Heart right ventricle (tissue), 16 donors: ENCODE measurements around the gene THSD7A. TPM values are rescaled to one million over a fixed set of nuclear protein-coding genes. Genes with fewer than 3 reads are reported as not detected.
"Not testable (repeated sequence)": the region's sequence is repeated elsewhere in the genome, so short reads cannot be mapped to it uniquely, and the experiment has no call there.

ENCODE experiments used
- ATAC-seq, 8 donors: fragments of 200-7000 bp; cut with Tn5 transposase; one replicate each; pipeline ENCODE4 v1.9.1; 2020; ENCODE audit warnings: mild to moderate bottlenecking in 8 of 8, moderate library complexity in 8 of 8, moderate number of reproducible peaks in 1 of 8
- DNase-seq, 2 donors: peaks; one replicate each; pipeline ENCODE4 v3.0.0-alpha.2; 2020
- H3K27ac ChIP-seq, 10 donors: fragments of 200-600 bp; sonication (generic) in 2 of 10; one replicate each; pipeline versions ENCODE4 v1.5.0 to v1.8.0; 2020 to 2022; ENCODE audit warnings: mild to moderate bottlenecking in 3 of 10
- H3K27me3 ChIP-seq, 7 donors: fragments of 200-600 bp; one replicate each; pipeline ENCODE4 v1.8.0; 2021 to 2022; ENCODE audit warnings: mild to moderate bottlenecking in 2 of 7
- H3K36me3 ChIP-seq, 9 donors: fragments of 200-600 bp; sonication (generic) in 1 of 9; one replicate each; pipeline versions ENCODE4 v1.5.0 to v1.8.0; 2020 to 2022; ENCODE audit warnings: mild to moderate bottlenecking in 2 of 9
- H3K4me1 ChIP-seq, 9 donors: fragments of 200-600 bp; sonication (generic) in 1 of 9; one replicate each; pipeline versions ENCODE4 v1.5.0 to v1.8.0; 2020 to 2022; ENCODE audit warnings: mild to moderate bottlenecking in 4 of 9
- H3K4me3 ChIP-seq, 10 donors: fragments of 200-600 bp; sonication (generic) in 2 of 10; one replicate each; pipeline versions ENCODE4 v1.5.0 to v1.8.0; 2020 to 2022; ENCODE audit warnings: mild to moderate bottlenecking in 7 of 10, moderate library complexity in 2 of 10
- H3K9me3 ChIP-seq, 11 donors: fragments of 200-600 bp in 10 of 11; sonication (generic) in 2 of 11; one replicate each; pipeline versions ENCODE4 v1.5.0 to v1.8.0; 2013 to 2022; ENCODE audit warnings: mild to moderate bottlenecking in 2 of 11, control low read depth in 1 of 11, moderate library complexity in 1 of 11
- CTCF ChIP-seq, 9 donors: fragments of 200-600 bp; sonication (generic) in 2 of 9; IDR thresholded peaks; one replicate each; pipeline versions ENCODE4 v1.5.0 to v1.8.0; 2021 to 2022; ENCODE audit warnings: antibody characterized with exemption in 9 of 9, mild to moderate bottlenecking in 5 of 9, moderate library complexity in 1 of 9
- WGBS, 2 donors: extraction: QIAGEN DNeasy Blood & Tissue Kit; methylation state at CpG; one replicate each; pipeline ENCODE4 v1.1.7; 2013; ENCODE audit warnings: inconsistent platforms in 1 of 2; 5-methylcytosine and 5-hydroxymethylcytosine counted together
- intact Hi-C, 10 donors: fragments of 100-400 bp; cut with DNase I; formaldehyde crosslinking; loops; one replicate each; pipeline versions ENCODE4 v1.11.1 to v1.14.2; 2022
- polyA plus RNA-seq, 2 donors: library from polyadenylated mRNA; stranded (reverse); fragments of 200-250 nt; gene quantifications; one replicate each; pipeline ENCODE4 v1.2.3, GENCODE V29; 2013
- total RNA-seq, 10 donors: library from RNA; stranded (reverse); fragmentation: NEBNext Ultra II Directional in 3 of 10; extraction: Animal tissue kit (Norgen Biotek cat#: 25700) in 3 of 10; gene quantifications; one replicate each; pipeline versions ENCODE4 v1.2.1 to v1.2.4, GENCODE V29; 2021 to 2023
- donor health status: Arrhythmogenic right ventricular cardiomyopathy.
- donor health status: ischemic (EF 13 %, LVEDD 7.1; RV severe dilation, severe dysfunction).
- donor health status: healthy with polysubstance abuse.
- donor health status: DM: no; HTN: yes; CAD: no.
- donor health status: DM: no; HTN: no; CAD: no.
- donor health status: ischemic (EF 25% LVEDD 6.9; RV normal size, moderate dysfunction).
- donor health status: ischemic (EF 25% LVEDD 5.7; RV mildly dilated, moderate dysfunction).
- donor health status: healthy.
- donor health status: DM: yes; HTN: yes; CAD: no.
- donor health status: Ischemic cardiomyopathy.
- donor health status: ischemic (EF 35%, LVEDD 5.7; RV mildly dilated, moderate dysfunction).
- donor health status: nonischemic (EF 11% LVEDD 7.7; RV severe dilation, severe dysfunction).
- donor health status: DM: yes; HTN: yes; CAD: no.
- donor health status: PGD.
- donor health status: ischemic (EF 29% LVEDD 5.4; RV normal size, mild dysfunction).
- donor health status: nonischemic (EF 23%, LVEDD 6.1; RV moderate dilation, normal function).

The THSD7A gene
- total and polyA plus RNA-seq, 12 donors, result 0.22 to 3.4 (median 1.2) TPM

GRCh38 chr7:11527707-11528106 lies 304.3 kb downstream of the THSD7A start:
- WGBS, 2 donors, result 82 to 86% methylated on average over 2 of the region's 2 CpGs
- H3K36me3 ChIP-seq, result no peaks in the 10 kb centered on the region
- no peaks in the 10 kb centered on the region for H3K4me1 ChIP-seq
- no peaks in the 10 kb centered on the region for H3K9me3 ChIP-seq
- intact Hi-C loops, result no loop called here
- ATAC-seq, result no peak
- no peak overlapping the region for H3K27ac ChIP-seq
- TF ChIP-seq CTCF (IDR thresholded peaks at IDR 0.05), result no peak
- no peak overlapping the region for H3K4me3 ChIP-seq
- DNase-seq, result no peak
- H3K27me3 ChIP-seq, result no peaks in the 10 kb centered on the region

- TF ChIP-seq CTCF (IDR thresholded peaks at IDR 0.05), result no peak
- H3K36me3 ChIP-seq, result no peaks in the 10 kb centered on the region
- intact Hi-C loops, result no loop called here
- H3K27me3 ChIP-seq, result no peaks in the 10 kb centered on the region
- ATAC-seq, result no peak
- no peaks in the 10 kb centered on the region for H3K9me3 ChIP-seq
- no peak overlapping the region for H3K27ac ChIP-seq
- DNase-seq, result no peak
- WGBS, 2 donors, result 84 to 87% methylated on average over 5 of the region's 5 CpGs
- no peaks in the 10 kb centered on the region for H3K4me1 ChIP-seq
- peak overlapping the region in 1 of 10 donors; percentile 2 for H3K4me3 ChIP-seq
Measured at GRCh38 chr7:11524476-11525397, 307.3 kb downstream of the THSD7A start.

DNA sequence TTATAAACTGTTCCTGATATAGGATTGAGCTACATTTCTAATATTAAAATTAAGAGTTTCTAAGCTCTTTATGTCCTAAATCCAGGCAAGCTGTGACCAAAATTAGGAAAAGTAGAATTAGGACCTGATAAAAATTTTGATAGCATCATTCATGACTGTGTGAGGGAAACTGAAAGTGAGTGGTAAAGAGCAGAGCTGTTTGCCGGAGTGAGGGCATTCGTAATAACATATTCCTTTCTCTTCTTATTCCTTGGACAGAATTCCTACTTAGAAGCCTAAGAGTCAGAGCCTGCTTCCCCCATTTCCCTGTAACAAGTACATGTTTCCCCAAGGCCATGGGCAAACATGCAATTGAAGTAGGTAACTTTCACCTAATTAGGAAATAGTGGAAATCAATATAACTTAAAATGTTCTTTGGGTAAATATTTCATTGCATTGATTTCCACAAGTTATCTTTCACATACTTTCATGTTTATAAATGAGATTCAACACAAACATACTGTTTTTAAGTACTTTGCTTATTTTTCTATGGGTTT lies 310.0 kb downstream of the THSD7A start:
- H3K9me3 ChIP-seq, DNase-seq, H3K27me3 ChIP-seq, H3K36me3 ChIP-seq, H3K4me1 ChIP-seq, intact Hi-C loops: not testable (repeated sequence)
- 41 to 100% methylated on average over 2 of the region's 2 CpGs for WGBS, 2 donors
- Histone ChIP-seq H3K4me3 (peak overlapping the region in 6 of 10 donors; percentile 8 to 42 (median 35)), H3K27ac (peak overlapping the region in 3 of 10 donors; percentile 16 to 51 (median 44))
- ATAC-seq, result peak in 1 of 8 donors; percentile 62

DNA sequence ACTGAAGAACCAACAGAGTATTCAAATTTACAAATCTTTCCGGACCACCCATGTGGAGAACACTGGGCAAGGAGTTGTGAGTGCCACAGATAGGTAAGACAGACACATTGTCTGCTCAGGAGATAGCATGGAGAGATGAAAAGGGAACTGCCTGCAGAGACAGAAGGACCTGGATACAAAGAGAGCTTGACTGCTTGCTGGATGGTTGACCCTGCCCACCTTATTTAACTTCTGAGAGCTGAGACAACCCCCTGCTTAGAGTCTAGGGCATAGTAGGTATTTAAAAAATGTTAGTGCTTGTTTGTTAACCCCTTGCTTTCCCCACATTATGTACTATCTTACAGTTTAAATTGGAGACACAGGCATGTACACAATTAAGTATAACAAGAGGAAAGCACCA lies 314.1 kb downstream of the THSD7A start:
- DNase-seq (no peak), ATAC-seq (no peak)
- Histone ChIP-seq H3K9me3 (no peaks in the 10 kb centered on the region), H3K27me3 (no peaks in the 10 kb centered on the region), H3K27ac (no peak overlapping the region), H3K4me1 (no peaks in the 10 kb centered on the region), H3K36me3 (no peaks in the 10 kb centered on the region), H3K4me3 (no peak overlapping the region)
- TF ChIP-seq CTCF (IDR thresholded peaks at IDR 0.05), result no peak
- 80 to 84% methylated on average over 1 of the region's 1 CpG for whole genome bisulfite sequencing, 2 donors
- intact Hi-C loops, result no loop called here

GRCh38 chr7:11516328-11516727 lies 315.7 kb downstream of the THSD7A start:
- no peak overlapping the region for H3K4me3 ChIP-seq
- no peak for DNase-seq
- H3K27ac ChIP-seq, result no peak overlapping the region
- intact Hi-C loops, result no loop called here
- H3K27me3 ChIP-seq, result no peaks in the 10 kb centered on the region
- no peak for ATAC-seq
- H3K36me3 ChIP-seq, result no peaks in the 10 kb centered on the region
- H3K9me3 ChIP-seq, result peaks cover 0 to 8% (median 0%) of the 10 kb centered on the region in 11 donors
- TF ChIP-seq CTCF (IDR thresholded peaks at IDR 0.05), result no peak
- WGBS, 2 donors, result 88 to 89% methylated on average over 3 of the region's 3 CpGs
- H3K4me1 ChIP-seq, result no peaks in the 10 kb centered on the region
